Esophagus (tissue), 2 donors: ENCODE measurements around the gene AGBL1. TPM values are rescaled to one million over a fixed set of nuclear protein-coding genes. Genes with fewer than 3 reads are reported as not detected.
"Not testable (repeated sequence)": the region's sequence is repeated elsewhere in the genome, so short reads cannot be mapped to it uniquely, and the experiment has no call there.

Experiments used
- H3K27ac ChIP-seq, 2 donors: one replicate each; pipeline ENCODE4 v1.5.1; 2013; ENCODE audit warnings: low read depth in 2 of 2, mild to moderate bottlenecking in 2 of 2, inconsistent platforms in 1 of 2, low read length in 1 of 2, moderate library complexity in 1 of 2
- H3K27me3 ChIP-seq, 2 donors: one replicate each; pipeline ENCODE4 v1.6.1; 2013; ENCODE audit warnings: low read length in 2 of 2, control low read depth in 1 of 2, mild to moderate bottlenecking in 1 of 2; ENCODE audit not compliant: insufficient read depth in 2 of 2, control insufficient read depth in 1 of 2
- H3K36me3 ChIP-seq, 2 donors: one replicate each; pipeline ENCODE4 v1.6.1; 2013; ENCODE audit warnings: low read length in 1 of 2; ENCODE audit not compliant: control insufficient read depth in 2 of 2, insufficient read depth in 2 of 2
- H3K4me1 ChIP-seq, 2 donors: one replicate each; pipeline ENCODE4 v1.6.1; 2013; ENCODE audit warnings: low read length in 1 of 2; ENCODE audit not compliant: control insufficient read depth in 2 of 2, insufficient read depth in 2 of 2
- H3K4me3 ChIP-seq, 2 donors: one replicate each; pipeline ENCODE4 v1.5.1; 2013; ENCODE audit warnings: low read length in 2 of 2, mild to moderate bottlenecking in 2 of 2, low read depth in 1 of 2, moderate library complexity in 1 of 2
- H3K9me3 ChIP-seq, 2 donors: one replicate each; pipeline ENCODE4 v1.6.1; 2013; ENCODE audit warnings: mild to moderate bottlenecking in 2 of 2, low read depth in 1 of 2, low read length in 1 of 2, moderate library complexity in 1 of 2; ENCODE audit not compliant: control insufficient read depth in 2 of 2, insufficient read depth in 1 of 2
- WGBS, 2 donors: extraction: QIAGEN DNeasy Blood & Tissue Kit; methylation state at CpG; one replicate each; pipeline ENCODE4 v1.1.7; 2013; 5-methylcytosine and 5-hydroxymethylcytosine counted together
- polyA plus RNA-seq, 2 donors: library from polyadenylated mRNA; stranded (reverse); fragments of 200-250 nt; gene quantifications; one replicate each; pipeline ENCODE4 v1.2.3, GENCODE V29; 2013
- donor health status: healthy with polysubstance abuse.
- donor health status: Bipolar disorder and iron deficiency.

The AGBL1 gene
- polyA plus RNA-seq, 2 donors = 0.01 TPM; not detected in 1

GRCh38 chr15:86425746-86426145 lies 346.1 kb downstream of the AGBL1 start:
- Histone ChIP-seq H3K4me3 (no peak overlapping the region), H3K27me3 (no peaks in the 10 kb centered on the region), H3K36me3 (no peaks in the 10 kb centered on the region), H3K9me3 (no peaks in the 10 kb centered on the region), H3K27ac (no peak overlapping the region), H3K4me1 (no peaks in the 10 kb centered on the region)
- 90 to 94% methylated on average over 3 of the region's 3 CpGs for WGBS, 2 donors

DNA sequence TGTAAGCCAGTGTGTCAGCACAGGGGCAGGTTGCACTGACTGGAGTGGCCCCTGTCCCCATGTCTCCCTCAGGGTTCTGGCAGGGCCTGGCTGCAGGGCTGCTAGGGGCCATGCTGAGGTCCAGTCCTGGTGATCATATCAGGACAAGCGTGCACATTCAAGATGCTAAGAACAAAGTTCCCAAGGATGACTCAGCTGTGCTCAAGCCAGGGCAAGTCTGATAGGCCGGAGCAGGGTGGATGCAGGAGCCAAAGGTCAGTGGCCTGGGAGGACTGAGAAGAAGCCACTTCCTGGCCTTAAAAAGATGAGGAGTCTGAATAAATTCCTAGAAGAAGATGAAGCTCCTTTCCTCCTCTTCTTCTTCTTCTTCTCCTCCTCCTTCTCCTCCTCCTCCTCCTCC lies 353.2 kb downstream of the AGBL1 start:
- H3K4me1 ChIP-seq = no peaks in the 10 kb centered on the region
- WGBS, 2 donors = 57 to 63% methylated on average over 2 of the region's 2 CpGs
- no peak overlapping the region for H3K4me3 ChIP-seq
- peaks cover 0 to 3% of the 10 kb centered on the region in 2 donors for H3K9me3 ChIP-seq
- no peaks in the 10 kb centered on the region for H3K27me3 ChIP-seq
- no peak overlapping the region for H3K27ac ChIP-seq
- H3K36me3 ChIP-seq = no peaks in the 10 kb centered on the region

DNA sequence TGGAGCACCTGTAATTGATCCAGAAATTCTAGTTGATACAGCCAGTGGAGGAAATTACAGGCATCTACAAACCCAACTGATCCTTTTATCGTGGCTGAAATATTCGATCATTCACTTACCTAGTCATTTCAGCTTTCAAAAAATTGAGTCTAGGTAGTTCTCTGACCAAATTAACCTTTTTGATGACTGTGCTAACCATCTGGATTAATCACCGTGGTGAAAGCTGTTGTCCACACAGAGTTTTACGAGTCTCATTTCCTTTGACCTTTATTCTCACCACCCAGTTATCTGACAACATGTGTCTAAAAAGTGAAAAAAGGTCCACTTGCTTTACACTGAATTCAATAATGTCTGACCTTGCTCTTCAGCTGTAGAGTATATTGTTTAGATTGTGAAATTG lies 354.3 kb downstream of the AGBL1 start:
- no peak overlapping the region for H3K4me3 ChIP-seq
- no peak overlapping the region for H3K27ac ChIP-seq
- 55 to 67% methylated on average over 4 of the region's 4 CpGs for WGBS, 2 donors
- no peaks in the 10 kb centered on the region for H3K27me3 ChIP-seq
- H3K4me1 ChIP-seq = no peaks in the 10 kb centered on the region
- H3K9me3 ChIP-seq = peaks cover 0 to 3% of the 10 kb centered on the region in 2 donors
- no peaks in the 10 kb centered on the region for H3K36me3 ChIP-seq

DNA sequence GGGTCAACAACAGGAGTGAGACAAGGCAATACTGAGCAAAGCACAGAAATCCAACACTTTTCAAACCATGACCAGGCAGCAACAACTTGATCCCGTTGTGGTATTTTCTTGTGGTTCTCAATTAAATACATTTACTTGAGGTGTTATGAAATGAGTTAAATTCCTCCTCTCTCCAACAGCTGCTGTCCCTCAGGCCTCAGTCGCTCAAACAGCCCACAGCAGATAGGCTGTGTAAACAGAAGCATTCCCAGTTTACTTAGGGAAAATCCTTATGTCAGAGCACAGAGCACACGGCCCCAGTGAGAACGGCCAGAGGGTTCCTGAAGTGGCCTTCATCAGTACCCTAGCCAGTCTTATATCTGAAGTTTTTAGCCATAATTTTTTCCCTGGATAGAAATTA lies 359.9 kb downstream of the AGBL1 start:
- Histone ChIP-seq H3K4me1 (no peaks in the 10 kb centered on the region), H3K4me3 (no peak overlapping the region), H3K9me3 (no peaks in the 10 kb centered on the region), H3K27ac (no peak overlapping the region), H3K36me3 (no peaks in the 10 kb centered on the region), H3K27me3 (no peaks in the 10 kb centered on the region)
- WGBS, 2 donors = 29 to 33% methylated on average over 4 of the region's 4 CpGs

DNA sequence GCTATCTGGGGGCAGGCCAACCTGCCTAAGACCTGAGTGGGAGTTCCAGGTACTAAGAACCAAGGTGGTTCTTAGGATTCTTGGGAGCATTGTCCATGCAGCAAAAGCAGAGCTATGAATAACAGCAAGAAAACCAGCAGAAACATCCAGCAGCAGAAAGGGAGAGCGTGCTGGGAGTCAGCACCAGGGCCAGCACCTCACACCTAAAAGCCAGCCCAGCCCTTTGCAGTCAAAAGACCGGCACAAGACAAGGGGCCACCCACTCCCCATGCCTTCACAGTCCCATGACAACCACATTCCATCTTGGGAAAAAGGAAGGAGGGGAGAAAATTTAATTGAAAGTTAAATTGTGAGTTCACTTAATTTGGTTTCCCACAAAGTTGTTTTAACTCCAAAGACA lies 364.9 kb downstream of the AGBL1 start:
- H3K9me3 ChIP-seq = no peaks in the 10 kb centered on the region
- H3K36me3 ChIP-seq = no peaks in the 10 kb centered on the region
- H3K27me3 ChIP-seq = no peaks in the 10 kb centered on the region
- H3K4me1 ChIP-seq = no peaks in the 10 kb centered on the region
- H3K27ac ChIP-seq = no peak overlapping the region
- WGBS, 2 donors = 9 to 20% methylated on average over 2 of the region's 2 CpGs
- H3K4me3 ChIP-seq = no peak overlapping the region

- Histone ChIP-seq H3K27ac (no peak overlapping the region), H3K36me3 (no peaks in the 10 kb centered on the region), H3K9me3 (no peaks in the 10 kb centered on the region), H3K27me3 (no peaks in the 10 kb centered on the region), H3K4me1 (no peaks in the 10 kb centered on the region), H3K4me3 (no peak overlapping the region)
- 52 to 59% methylated on average over 6 of the region's 6 CpGs for WGBS, 2 donors
These were observed 366.0 kb downstream of the AGBL1 start for GRCh38 chr15:86445579-86446252.

- Histone ChIP-seq H3K4me1 (no peaks in the 10 kb centered on the region), H3K27me3 (no peaks in the 10 kb centered on the region), H3K27ac (no peak overlapping the region), H3K4me3 (no peak overlapping the region), H3K9me3 (no peaks in the 10 kb centered on the region), H3K36me3 (no peaks in the 10 kb centered on the region)
- 65 to 75% methylated on average over 2 of the region's 2 CpGs for WGBS, 2 donors
These were observed 366.6 kb downstream of the AGBL1 start for GRCh38 chr15:86446253-86446640.

DNA sequence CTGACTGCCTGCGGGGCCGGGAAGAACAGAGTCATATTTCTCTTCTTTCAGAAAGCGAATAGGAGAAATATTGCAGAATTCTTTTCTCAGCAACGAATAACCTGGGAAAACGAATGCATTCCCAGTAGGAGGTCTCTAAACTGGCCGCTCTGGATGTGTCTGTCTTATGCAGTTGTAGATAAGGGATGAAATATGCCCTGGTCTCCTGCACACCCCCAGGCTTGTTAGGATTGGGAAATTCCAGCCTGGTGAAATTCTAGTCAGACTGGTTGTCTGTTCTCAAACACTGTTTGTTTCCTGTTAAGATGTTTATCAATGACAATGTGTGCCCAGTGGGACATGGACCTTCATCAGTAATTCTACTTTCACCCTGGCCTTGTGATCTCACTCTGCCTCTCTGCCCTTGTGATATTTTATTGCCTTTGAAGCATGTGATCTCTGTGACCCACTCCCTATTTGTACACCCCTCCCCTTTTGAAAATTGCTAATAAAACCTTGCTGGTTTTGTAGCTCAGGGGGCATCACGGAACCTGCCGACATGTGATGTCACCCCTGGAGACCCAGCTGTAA lies 385.9 kb downstream of the AGBL1 start:
- H3K27me3 ChIP-seq, H3K27ac ChIP-seq, H3K4me1 ChIP-seq, H3K36me3 ChIP-seq, H3K4me3 ChIP-seq, H3K9me3 ChIP-seq: not testable (repeated sequence)
- 88 to 89% methylated on average over 8 of the region's 8 CpGs for WGBS, 2 donors

GRCh38 chr15:86481720-86482119 lies 402.0 kb downstream of the AGBL1 start:
- Histone ChIP-seq H3K27me3 (no peaks in the 10 kb centered on the region), H3K27ac (no peak overlapping the region), H3K4me1 (no peaks in the 10 kb centered on the region), H3K9me3 (no peaks in the 10 kb centered on the region), H3K36me3 (no peaks in the 10 kb centered on the region), H3K4me3 (no peak overlapping the region)
- 71 to 76% methylated on average over 2 of the region's 2 CpGs for WGBS, 2 donors

GRCh38 chr15:86483936-86484335 lies 404.3 kb downstream of the AGBL1 start:
- H3K36me3 ChIP-seq = no peaks in the 10 kb centered on the region
- no peak overlapping the region for H3K27ac ChIP-seq
- no peak overlapping the region for H3K4me3 ChIP-seq
- WGBS, 2 donors = 9 to 13% methylated on average over 1 of the region's 1 CpG
- no peaks in the 10 kb centered on the region for H3K9me3 ChIP-seq
- H3K27me3 ChIP-seq = no peaks in the 10 kb centered on the region
- no peaks in the 10 kb centered on the region for H3K4me1 ChIP-seq
